ENCODE measurements around the gene IMMP2L. TPM values are rescaled to one million over a fixed set of nuclear protein-coding genes. Genes with fewer than 3 reads are reported as not detected.
A peak's percentile ranks its signal among the peaks of the same experiment; 100 is the strongest.

Gene IMMP2L
- total and polyA plus RNA-seq, 2 of the 4 experiments (the other 2 are of a cell fraction): 5.8 to 9.3 TPM

- no peak overlapping the region for H3K4me3 ChIP-seq (ENCODE audit: insufficient read depth, low read depth, low read length)
- H3K9me3 ChIP-seq (ENCODE audit: control insufficient read depth, insufficient read depth, low read length): no peaks in the 10 kb centered on the region
- H3K27ac ChIP-seq (ENCODE audit: insufficient read depth, low read length): no peak overlapping the region
- ChIA-PET POLR2A (ENCODE audit: unreplicated experiment) (no interaction called here), CTCF (no interaction called here)
- no peak overlapping the region for H2BK15ac ChIP-seq (ENCODE audit: low read depth, low read length)
- BruUV-seq (replicated peaks): no TSS peak
- no peak overlapping the region for H4K5ac ChIP-seq (ENCODE audit: low read depth, low read length)
- no peak overlapping the region for H2AFZ ChIP-seq (replicated peaks; ENCODE audit: low read length, poor library complexity)
- DNase-seq (peak; percentile 50), ATAC-seq (ENCODE audit: low read depth) (no peak)
- no peaks in the 10 kb centered on the region for H3K9me1 ChIP-seq (ENCODE audit: insufficient read depth, low read length)
- H3K27me3 ChIP-seq (ENCODE audit: control insufficient read depth, insufficient read depth, low read length): no peaks in the 10 kb centered on the region
- no peak overlapping the region for H3K4ac ChIP-seq (ENCODE audit: low read depth, low read length)
- no peak overlapping the region for H2BK5ac ChIP-seq (ENCODE audit: low read depth, low read length, poor library complexity, severe bottlenecking)
- H3K79me1 ChIP-seq (ENCODE audit: low read depth in 1 of 2, low read length in 2 of 2): no peaks in the 10 kb centered on the region
- no peak overlapping the region for H4K8ac ChIP-seq (ENCODE audit: low read depth in 2 of 2, low read length in 2 of 2)
- intact Hi-C loops (cut with micrococcal nuclease) (no loop called here), dilution Hi-C loops (cut with HindIII; ENCODE audit: low sequenced_read_pairs, unreplicated experiment) (no loop called here), in situ Hi-C loops (cut with MboI; ENCODE audit: low sequenced_read_pairs) (no loop called here)
- H3K23ac ChIP-seq (ENCODE audit: low read depth, low read length): no peak overlapping the region
- H3K4me1 ChIP-seq (ENCODE audit: control insufficient read depth, insufficient read depth, low read length): no peaks in the 10 kb centered on the region
- no CpG with 5 or more reads among the region's 3 CpGs for WGBS, 2 experiments (ENCODE audit: extremely low coverage in 2 of 2, insufficient read length in 1 of 2)
- no peaks in the 10 kb centered on the region for H3K36me3 ChIP-seq (ENCODE audit: control insufficient read depth, insufficient read depth, low read length)
- H3K14ac ChIP-seq (replicated peaks; ENCODE audit: low read depth, low read length): no peak overlapping the region
- peak; percentile 59; the same call in 1 of the 2 replicates for TF ChIP-seq NFE2L2 (IDR thresholded peaks at IDR 0.05; ENCODE audit: low read depth, low read length)
- no peak for TF ChIP-seq RFX5 (IDR thresholded peaks at IDR 0.05; ENCODE audit: low read depth, low read length)
- H2BK20ac ChIP-seq (ENCODE audit: low read depth, low read length): no peak overlapping the region
- H3K18ac ChIP-seq (ENCODE audit: low read depth, low read length): no peak overlapping the region
- no peak overlapping the region for H3K9ac ChIP-seq (ENCODE audit: low read depth, low read length)
- H2AK9ac ChIP-seq (replicated peaks; ENCODE audit: low read depth, low read length, poor library complexity): no peak overlapping the region
- no peak overlapping the region for H3K4me2 ChIP-seq (ENCODE audit: low read depth, low read length)
- H2AK5ac ChIP-seq (ENCODE audit: low read depth, low read length): no peak overlapping the region
- H4K20me1 ChIP-seq (ENCODE audit: insufficient read depth, low read length): no peaks in the 10 kb centered on the region
- no peak overlapping the region for H4K91ac ChIP-seq (ENCODE audit: insufficient read depth, low read depth, low read length)
- H3K56ac ChIP-seq (ENCODE audit: extremely low read depth, insufficient read depth, low read length): no peak overlapping the region
- H2BK120ac ChIP-seq (ENCODE audit: low read depth, low read length): no peak overlapping the region
These were observed 705.6 kb downstream of the IMMP2L start for GRCh38 chr7:110856704-110857103.
